Forelimb muscle (tissue), 1 donor: Measurements from ENCODE around the gene GAN. TPM values are rescaled to one million over a fixed set of nuclear protein-coding genes. Genes with fewer than 3 reads are reported as not detected.

Experiments used
- DNase-seq: peaks from one replicate; pipeline ENCODE4 v3.0.0-alpha.2; 2013; ENCODE audit warnings: low read depth
- polyA plus RNA-seq: library from polyadenylated mRNA; unstranded; fragments of 120-200 nt; gene quantifications from one replicate; pipeline ENCODE4 v1.2.1, GENCODE V29; 2013; ENCODE audit not compliant: insufficient read length

The GAN gene, protein sequence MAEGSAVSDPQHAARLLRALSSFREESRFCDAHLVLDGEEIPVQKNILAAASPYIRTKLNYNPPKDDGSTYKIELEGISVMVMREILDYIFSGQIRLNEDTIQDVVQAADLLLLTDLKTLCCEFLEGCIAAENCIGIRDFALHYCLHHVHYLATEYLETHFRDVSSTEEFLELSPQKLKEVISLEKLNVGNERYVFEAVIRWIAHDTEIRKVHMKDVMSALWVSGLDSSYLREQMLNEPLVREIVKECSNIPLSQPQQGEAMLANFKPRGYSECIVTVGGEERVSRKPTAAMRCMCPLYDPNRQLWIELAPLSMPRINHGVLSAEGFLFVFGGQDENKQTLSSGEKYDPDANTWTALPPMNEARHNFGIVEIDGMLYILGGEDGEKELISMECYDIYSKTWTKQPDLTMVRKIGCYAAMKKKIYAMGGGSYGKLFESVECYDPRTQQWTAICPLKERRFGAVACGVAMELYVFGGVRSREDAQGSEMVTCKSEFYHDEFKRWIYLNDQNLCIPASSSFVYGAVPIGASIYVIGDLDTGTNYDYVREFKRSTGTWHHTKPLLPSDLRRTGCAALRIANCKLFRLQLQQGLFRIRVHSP
- 2.7 TPM for polyA plus RNA-seq

DNA sequence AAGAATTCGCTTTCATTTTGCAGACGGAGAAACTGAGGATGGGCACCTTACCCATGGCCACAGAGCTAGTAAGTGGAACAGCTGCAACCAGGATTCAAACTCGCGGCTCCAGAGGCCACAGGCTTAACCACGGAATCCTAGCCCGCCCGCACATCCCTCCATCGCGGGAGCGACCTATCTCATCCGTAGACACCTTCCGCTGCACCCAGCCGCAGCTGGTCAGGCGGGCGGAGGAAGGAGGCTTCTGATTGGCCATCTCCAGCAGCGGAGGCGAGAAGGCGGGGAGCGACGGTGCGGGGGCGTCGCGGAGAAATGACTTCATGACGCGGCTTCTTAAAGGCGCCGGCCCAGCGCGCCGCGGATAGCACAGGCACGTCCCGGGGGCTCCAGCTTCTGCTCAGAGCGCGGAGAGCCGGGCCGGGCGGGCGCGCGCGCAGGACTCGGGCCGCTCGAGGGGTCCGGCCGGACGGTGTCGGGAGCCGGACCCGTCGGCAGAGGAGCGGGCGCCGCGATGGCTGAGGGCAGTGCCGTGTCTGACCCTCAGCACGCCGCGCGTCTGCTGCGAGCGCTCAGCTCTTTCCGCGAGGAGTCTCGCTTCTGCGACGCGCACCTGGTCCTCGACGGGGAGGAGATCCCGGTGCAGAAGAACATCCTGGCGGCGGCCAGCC, at the start of gene GAN:
Gene GAN, plus strand, starts transcription at position 360 of the 668 bp plus-strand sequence. Its CDS starts 152 bp downstream, at position 512.
- DNase-seq: peak; percentile 83

DNA sequence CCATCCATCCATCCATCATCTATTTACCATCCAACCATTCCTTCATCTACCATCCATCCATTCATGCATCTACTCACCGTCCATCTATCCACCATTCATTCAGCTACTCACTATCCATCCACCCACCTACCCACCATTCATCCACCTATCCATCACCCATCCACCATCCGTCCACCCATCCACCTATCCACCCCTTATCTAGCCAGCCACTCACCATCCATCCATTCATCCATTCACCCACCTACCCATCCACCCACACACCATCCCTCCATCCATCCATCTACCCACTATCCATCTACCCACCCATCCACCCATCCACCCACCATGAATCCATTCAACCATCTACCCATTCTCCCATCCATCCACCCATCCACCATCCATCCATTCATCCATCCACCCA, 49.7 kb upstream of the GAN start:
- DNase-seq: no peak

DNA sequence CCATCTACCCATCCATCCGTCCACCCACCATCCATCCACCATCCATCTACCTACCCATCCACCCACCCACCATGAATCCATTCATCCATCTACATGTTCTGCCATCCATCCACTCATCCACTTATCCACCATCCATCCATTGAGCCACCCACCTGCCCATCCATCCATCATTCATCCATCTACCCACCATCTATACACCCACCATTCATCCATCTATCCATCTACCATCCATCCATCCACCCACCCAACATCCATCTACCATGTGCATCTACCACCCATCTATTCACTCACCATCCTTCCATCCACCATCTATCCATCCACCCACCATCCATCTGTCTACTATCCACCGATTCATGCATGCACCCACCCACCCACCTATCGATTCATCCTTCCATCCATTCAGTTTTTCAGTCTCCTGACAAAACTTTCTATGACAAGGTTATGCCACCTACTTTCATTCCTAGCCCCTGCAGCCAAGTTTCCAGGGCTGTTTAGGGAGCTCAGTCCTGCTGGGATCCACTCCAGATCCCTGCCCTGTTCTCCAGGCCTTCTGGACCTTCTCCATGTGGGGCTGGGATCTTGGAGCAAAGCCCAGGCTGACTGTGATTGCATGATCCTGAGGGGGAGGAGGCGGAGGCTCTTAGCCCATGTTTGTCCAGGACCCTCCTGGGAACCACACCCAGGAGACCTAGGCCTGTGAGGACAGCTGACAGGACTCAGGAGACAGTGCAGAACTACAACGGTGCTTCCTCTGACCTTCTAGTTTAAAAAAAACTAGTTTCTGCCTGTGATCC, 48.9 kb upstream of the GAN start:
- no peak for DNase-seq

DNA sequence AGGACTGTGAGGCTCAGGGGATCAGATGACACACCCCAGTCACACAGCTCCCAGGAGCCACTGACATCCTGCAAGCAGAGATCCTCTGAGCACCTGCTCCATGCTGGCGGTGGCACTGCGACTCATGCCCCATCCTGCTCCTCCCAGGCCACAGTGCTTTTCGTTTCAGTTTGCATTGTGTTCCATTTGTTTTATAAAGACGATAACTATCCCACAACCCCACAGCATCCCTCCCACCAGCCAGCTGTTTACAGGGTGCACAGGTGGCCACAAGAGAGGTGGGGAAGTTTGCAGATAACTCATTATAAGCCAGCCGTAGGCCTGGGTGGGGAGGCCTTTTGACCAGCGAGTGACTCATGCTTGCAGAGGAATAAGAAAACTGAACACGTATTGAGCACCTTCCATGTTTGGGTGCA, 48.1 kb upstream of the GAN start:
- no peak for DNase-seq

DNA sequence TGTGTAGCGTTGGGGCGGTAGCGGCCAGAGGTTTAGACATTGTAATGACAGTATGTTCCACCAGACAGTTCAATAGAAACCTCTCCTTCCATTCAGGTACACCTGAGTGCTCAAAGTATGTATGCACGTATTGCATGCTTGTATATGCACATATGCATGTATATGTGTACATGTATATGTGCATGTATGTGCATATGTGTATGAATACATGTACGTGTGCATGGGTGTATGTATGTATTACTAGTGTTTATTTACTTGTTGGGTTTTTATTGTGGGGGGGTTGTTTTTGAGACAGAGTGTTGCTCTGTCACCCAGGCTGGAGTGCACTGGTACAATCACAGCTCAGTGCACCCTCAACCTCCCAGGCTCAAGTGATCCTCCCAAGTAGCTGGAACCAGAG, 46.3 kb upstream of the GAN start:
- DNase-seq: no peak

DNA sequence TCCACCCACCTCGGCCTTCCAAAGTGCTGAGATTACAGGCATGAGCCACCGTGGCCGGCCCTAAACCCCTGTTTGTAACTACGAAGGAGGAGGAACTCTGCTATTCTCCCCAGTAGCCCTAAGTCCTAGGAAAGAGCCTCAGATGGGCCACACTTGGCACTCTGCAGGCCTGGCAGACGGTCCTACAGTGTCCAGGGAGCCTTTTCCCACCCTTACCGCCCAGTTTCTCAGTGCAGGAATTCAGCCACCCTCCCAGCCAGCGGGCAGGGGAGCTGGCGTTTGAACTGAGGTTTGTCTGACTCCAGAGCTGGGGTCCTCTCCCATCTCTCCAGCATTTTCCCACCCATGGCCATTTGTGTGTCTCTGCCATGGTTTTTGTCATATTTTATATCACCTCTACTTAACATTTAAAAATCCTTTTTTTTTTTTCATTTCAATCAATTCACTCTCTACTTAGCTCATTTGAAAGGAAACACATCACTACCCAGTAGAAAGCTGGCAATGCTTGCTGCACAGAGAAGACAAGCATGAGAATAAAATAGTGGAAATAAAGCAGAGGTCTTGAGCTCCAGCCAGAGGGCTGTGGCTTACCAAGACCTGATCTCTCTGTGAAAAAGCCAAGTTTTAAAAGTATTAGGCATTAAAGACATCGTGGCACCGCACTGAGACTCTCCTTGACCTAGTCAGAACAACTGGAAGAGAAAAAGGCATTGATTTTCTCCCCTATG, 41.4 kb upstream of the GAN start:
- DNase-seq: no peak

DNA sequence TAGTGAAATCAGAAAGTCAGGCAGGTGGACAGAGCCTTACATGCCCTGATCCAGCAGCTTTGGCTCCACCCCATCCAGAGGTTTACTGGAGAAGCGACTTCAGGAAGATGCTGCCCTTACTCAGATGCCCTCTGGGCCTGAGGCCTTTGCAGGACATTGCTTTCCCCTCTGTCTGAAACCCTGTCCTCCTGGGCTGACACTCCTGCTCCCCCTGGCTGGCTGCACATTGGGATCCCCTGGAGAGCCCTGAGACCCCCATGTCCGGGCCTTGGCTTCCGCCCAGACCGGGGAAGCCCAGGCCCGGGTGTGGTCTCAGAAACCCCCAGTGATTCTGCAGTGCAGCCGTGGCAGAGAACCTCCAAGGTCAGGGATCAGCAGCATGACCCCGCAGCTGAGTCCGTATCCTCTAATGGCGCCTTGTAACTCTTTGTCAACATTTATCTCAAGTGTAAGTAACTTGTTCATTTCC, 39.7 kb upstream of the GAN start:
- no peak for DNase-seq

DNA sequence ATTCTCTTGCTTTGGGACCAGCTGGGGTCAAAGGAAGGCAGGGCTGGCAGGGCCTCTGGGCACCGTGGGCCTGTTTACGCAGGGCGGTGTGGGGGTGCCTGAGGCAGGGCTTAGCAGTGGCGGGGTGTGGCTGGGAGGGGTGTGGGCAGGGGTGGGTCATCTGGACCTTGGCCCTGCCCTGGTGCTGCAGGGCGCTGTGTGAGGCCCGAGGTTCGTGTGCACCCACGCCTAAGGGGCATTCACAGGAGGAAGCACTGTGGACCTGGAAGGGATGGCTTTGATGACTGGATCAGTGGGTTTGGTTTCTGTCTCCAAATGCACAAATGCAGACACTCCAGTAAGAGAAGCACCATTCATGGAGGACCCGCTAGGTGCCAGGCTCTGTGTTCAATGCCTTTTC, 39.0 kb upstream of the GAN start:
- no peak for DNase-seq

DNA sequence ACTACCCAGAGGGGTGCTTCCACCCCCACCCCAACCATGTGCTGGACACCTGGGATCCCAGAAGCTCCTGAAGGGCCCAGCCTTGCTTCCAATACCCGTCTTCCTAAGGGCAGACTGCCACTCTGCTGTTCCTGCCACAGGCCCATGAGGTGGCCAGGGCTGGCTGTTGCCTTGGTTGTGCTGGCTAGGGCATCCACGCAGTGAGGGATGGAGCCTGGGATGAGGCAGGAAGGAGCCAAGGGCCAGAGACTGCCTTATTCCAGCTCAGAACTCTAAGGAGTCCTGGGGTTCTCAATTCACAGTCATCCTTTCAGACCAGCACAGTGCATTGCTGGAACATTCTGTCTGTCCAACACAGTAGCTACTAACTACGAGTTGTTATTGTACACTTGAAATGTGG, 38.4 kb upstream of the GAN start:
- DNase-seq: no peak

DNA sequence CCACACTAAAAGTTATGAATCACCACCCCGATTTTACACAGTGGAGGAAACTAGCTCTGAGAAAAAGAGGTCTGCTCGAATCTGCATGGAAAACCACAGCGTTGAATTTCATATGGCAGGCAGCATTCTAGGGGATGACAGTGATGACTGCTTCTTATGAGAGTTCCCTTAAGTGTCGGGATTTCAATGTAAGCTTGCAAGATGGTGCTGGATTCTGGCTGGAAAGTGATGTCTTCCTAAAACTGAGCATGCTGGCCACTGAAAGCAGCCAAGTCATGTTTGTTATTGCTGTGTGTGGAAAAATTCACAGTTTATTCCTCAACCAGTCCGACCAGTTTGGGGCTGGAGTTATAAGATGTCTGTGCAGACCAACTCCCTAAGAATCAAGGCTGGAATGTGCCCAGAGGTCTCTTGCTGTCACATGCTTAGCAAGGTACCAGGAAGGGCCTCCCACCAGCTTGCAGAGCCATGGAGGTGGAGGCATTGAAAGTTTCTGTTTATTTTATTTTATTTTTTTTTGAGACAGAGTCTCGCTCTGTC, 37.2 kb upstream of the GAN start:
- DNase-seq: no peak

DNA sequence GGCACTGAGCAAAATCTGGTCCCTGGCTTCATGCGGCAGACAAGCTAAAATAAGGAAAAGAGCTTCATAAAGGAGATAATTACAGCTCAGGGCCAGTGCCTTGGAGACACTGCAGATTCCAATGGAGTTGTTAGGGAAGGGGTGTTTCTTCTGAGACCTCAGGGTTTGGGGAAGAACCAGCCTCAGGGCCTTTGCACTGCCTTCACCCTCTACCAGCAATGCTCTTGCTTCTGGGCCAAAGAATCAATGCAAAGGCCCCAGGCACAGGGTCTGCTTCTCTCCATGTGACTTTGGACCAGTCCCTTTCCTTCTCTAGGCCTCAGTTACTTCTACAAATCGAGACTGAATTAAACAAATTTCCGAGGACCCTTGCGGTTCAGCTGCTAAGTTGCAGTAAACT, 36.2 kb upstream of the GAN start:
- DNase-seq: no peak

DNA sequence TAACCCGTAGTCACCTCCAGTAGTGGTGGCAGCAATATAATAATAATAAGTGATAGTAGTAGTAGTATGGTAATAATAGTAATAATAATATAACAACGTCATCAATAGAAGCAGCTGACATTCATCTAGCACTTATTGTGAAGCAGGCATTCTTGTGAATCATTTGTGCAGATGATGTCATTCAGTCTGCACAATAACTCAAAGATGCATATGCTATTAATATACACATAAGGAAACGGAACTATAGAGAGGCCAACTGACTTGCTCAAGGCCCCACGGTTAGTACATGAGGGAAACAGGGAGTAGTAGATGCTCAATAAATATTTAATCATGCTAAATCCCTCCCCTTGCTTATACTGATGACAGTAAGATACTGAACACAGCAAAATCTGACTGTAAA, 35.4 kb upstream of the GAN start:
- no peak for DNase-seq

DNA sequence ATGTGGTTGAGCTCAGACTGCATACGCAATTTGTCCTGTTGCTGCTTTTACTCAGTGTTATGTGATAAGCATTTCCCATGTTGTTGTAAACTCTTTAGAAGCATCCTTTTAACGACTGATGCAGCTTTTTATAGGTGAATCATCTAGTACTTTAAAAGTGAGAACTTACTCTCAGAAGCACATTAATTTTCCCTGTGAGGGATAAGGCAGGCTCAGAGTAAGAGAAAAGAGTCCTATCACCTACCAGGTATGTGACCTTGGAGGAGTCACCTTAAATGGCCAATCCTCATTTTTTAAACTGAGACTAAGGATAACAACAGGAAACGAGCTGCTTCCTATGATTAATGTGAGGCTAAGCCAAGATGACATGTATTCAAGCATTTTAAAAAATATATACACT, 34.4 kb upstream of the GAN start:
- no peak for DNase-seq

DNA sequence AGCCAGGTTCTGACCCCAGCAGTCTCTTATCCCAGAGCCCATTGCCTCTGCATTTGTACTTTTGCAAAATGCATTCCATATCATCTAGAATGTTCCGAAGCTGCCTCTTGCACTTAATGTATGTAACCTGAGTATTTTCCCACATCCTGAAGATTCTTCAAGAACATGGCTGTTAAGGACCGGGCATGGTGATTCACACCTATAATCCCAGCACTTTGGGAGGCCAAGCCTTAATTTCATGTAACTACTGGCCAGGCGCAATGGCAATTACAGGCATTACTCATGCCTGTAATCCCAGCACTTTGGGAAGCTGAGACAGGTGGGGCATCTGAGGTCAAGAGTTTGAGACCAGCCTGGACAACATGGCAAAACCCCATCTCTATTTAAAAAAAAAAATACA, 31.7 kb upstream of the GAN start:
- DNase-seq: no peak

DNA sequence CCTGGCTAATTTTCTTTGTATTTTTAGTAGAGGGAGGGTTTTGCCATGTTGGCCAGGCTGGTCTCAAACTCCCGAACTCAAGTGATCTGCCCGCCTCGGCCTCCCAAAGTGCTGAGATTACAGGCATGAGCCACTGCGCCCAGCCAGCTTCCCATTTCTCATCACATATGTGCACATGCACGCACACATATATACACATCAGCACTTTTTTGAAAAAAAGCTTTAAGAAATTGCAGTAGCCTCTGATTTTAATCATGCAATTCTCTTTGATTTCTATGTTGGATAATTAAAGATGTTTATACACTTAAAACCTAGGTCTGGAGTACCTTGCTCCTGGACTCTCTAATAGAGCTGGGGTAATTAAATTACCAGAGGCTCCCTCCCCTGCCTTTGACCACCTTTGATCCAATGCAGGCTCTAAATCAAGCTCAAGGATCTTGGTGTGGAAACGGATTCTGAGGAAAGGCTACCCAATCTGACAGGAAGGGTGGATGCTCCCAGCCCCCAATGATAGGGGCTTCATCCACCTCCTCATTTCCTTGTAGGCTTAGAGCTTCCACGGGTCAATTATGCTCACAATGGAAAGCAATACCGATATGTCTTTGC, 29.7 kb upstream of the GAN start:
- no peak for DNase-seq

DNA sequence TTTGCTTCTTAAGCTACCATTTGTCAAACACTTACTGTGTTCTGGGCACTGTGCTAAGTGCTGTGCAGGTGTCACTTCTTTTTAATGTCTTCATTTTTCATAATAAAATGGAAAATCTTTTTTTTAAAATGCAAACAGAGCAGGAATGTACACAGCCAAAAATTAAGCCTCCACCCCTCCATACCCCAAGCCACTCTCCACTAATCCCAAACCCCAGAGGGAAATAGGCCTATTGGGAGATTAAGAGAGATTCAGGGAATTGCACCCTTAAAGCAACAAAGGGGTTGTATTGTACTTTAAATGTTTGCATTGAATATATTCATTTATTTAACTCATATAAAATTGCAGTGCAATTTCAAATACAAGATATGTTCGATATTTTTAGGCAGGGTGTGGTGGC, 28.6 kb upstream of the GAN start:
- no peak for DNase-seq

DNA sequence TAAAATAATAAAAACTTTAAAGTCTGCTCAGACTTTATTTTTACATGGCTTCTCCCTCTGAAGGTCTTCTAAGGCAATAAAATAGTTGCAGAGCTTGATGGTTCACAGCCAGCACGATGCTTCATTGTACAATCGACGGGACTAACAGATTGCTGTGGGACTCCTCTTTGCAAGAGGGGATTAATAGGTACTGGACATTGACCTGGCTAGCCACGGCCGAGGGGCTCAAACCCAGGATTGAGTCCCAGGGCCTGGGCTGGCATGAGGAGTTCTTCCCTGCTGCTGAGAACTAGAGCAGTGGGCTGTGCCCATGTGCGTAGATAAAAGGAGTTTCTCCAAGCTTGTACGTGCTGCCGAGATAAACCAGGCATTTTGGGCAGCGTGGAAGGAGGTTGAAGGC, 23.6 kb upstream of the GAN start:
- DNase-seq: no peak

DNA sequence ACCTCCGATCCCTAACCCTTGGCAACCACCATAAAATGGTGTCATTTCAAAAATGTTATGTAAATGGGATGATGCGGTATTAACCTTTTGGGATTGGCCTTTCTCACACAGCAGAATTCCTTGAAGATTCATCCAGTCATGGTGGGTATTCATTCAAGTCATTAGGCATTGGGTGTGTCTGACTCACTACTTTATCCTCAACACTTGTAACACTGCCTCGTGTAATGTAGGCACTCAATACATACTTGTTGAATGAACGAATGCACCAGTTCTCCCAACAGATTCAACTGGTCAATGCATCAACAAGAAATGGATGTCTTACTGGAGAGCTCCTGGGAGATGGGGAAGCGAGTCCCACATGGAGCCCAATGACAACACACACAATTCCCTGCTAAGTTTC, 21.8 kb upstream of the GAN start:
- DNase-seq: no peak

DNA sequence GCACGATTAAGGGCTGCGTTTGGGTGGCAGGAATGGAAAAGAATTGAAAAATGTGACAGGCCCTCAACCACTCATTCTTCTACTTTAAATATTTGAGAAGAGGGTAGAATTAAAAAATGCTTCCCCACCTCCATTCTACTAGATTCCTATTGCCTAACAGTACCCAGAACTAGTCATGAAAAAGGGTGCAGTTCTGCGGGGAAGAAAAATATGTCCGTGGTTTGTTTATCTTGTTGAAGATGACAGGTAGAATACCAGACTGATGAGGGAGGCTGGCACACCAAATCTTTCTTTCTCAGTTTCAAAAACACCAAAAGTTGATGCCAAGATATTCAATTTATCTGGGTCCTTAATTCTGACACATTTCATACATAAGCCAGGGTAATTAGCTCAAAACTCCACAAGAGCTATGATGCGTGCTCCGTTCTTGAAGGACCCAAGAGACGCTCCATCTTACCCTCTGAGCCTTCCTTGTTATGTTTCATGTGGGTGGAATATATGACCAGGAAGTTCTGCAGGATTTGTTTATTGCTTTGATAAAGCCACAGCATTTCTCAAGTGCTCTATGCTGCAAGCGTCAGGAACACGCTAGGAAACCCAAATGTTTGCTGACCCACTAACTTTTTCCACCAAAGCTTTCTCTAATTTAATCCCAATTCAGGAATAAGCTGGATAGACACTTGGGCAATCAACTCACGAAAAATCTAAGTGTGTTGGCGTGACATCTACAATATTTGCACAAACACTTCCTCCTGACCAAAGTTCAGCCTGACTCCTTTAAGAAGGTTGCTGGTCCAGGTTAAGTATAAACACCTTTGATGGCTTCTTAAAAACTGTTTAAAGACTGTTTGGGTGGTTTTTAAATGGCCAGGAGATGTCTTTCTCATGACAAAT, 20.6 kb upstream of the GAN start:
- DNase-seq: no peak

DNA sequence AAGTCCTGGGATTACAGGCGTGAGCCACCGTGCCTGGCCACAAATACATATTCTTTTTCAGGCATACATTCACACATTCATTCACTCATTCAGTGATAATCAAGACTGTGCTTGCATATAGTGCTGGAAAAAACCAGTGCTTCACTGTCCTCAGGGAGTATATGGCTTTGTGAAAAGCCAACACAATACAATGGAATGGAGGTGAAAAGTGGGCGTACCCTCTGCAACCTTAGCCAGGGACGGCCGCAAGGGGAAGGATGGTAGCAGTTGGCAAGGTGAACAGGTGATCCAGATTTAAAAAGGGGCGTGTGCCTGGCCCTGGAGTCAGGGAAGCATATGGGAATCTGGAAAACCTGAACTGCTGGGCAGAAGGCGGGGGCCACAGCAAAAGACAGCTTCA, 18.1 kb upstream of the GAN start:
- no peak for DNase-seq
